NCI-H2107 (cell line): ENCODE results near the gene NEUROG1.

Source experiments
- DNase-seq: peaks from one replicate; lab custom pipeline; 2025; lab: John Stamatoyannopoulos, UW

The NEUROG1 gene

GRCh38 chr5:135564331-135564730 lies 28.6 kb upstream of the NEUROG1 start:
- DNase-seq = no peak

DNA sequence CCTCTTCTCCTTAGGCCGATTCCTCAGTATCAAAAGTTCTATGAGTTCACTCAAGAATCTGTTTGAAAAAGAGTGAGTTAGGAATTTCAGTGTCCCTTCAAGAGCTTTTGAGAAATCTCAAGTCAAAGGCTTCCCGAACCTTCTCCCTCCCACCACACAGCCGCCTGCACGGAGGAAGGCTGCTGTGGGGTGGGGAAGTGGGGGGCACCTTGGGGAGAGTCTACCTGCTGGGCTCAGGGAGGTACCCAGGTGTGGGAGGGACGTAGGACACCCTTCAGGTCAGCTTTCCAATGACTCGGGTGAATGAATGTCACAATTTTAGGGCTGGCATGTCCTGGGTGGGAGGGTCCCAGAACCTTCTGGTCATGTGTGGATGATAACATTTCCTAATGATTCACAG lies 25.5 kb upstream of the NEUROG1 start:
- no peak for DNase-seq

DNA sequence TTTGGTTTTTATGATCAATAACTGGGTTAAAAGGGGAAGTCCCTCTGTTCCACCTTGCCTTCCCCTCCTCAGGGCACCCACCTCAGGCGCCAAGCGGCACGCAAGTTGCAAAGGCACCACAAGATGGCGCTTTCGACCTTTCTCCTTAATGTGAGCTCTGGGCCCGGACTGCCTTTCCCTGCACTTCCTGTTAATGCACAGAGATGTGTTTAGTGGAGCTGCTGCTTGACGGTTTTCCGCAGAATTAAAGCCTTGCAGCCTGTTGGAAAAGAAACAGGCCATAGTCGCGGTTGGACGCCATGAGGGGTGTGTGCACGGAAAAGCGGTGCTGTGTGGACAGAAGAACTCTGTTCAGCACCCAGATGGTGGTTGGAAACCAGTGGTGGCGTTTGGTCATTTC lies 25.1 kb upstream of the NEUROG1 start:
- peak; percentile 50 for DNase-seq

DNA sequence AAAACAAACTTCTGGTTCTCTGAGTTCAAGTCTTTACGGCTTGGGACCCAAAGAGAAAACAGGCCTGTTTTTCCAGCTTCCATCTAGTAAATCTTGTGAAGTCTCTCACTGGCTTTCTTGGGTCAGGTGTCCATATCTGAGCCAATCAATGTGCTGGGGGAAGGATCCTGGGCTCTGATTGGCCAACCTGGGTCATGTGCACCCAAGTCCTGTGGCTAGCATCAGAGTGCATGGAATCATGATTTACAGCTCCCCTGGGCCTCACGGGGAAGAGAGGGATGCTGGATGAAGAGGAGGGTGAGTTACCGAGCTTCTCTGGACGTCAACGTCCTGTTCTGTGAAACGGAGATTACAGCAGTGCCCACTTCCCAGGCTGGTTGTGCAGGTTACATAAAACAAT lies 23.6 kb upstream of the NEUROG1 start:
- DNase-seq = no peak

GRCh38 chr5:135557076-135557838 lies 21.5 kb upstream of the NEUROG1 start:
- DNase-seq = no peak

DNA sequence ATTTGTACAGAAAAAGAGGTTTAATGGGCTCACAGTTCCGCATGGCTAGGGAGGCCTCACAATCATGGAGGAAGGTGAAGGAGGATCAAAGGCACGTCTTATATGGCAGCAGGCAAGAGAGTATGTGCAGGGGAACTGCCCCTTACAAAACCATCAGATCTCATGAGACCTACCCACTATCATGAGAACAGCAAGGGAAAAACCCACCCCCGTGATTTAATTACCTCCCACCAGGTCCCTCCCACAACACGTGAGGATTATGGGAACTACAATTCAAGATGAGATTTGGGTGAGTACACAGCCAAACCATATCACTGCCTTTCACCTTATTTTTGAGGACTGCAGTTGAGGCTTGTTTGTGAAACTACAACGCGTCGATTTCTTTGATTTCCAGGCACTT lies 20.9 kb upstream of the NEUROG1 start:
- no peak for DNase-seq

GRCh38 chr5:135555530-135555929 lies 19.8 kb upstream of the NEUROG1 start:
- no peak for DNase-seq

GRCh38 chr5:135553688-135554462 lies 18.1 kb upstream of the NEUROG1 start:
- DNase-seq = peak; percentile 22

DNA sequence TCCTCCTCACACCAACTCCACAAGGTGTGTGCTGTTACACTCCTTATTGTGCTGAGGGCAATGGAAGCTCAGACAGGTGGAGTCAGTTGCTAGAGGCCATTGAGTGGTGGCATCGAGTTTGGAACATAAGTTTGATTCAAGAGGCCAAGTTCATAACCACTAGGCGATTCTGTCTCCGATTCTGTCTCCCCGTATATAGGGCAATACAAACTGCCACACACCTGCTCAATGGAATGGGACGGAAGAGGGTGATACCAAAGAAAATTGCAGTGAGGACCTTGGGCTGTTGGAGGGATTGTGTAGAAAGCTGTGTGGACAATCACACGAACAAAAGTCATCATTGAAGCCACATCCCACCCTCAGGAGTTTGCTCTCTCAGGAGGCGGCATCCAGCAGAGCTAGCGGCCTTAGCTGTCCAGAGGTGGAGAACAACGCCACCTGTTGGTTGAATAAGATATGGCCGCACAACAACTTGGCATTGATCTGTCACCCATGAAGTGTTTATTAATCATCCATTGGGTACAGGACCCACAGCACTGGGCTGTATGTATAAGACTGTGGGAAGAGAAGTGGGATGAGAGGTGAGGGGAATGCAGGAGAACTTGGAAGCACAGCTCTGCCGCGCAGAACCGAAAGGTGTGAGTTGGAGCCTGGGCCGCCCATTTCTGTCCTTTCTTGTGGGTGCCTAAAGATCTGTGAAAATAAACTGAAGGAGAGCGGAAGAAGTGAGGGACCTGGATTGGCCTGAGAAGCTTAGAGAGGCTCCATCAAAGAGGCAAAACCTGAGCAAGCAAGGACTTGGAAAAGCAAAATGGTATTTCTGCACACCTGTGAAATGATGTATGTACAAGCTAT lies 16.1 kb upstream of the NEUROG1 start:
- peak; percentile 58 for DNase-seq

GRCh38 chr5:135549413-135549812 lies 13.6 kb upstream of the NEUROG1 start:
- DNase-seq = no peak

GRCh38 chr5:135547590-135548254 lies 12.0 kb upstream of the NEUROG1 start:
- peak; percentile 67 for DNase-seq

- no peak for DNase-seq
Measured at GRCh38 chr5:135546912-135547311, 11.1 kb upstream of the NEUROG1 start.

GRCh38 chr5:135546101-135546500 lies 10.3 kb upstream of the NEUROG1 start:
- DNase-seq = no peak

GRCh38 chr5:135545099-135545498 lies 9.3 kb upstream of the NEUROG1 start:
- DNase-seq = no peak

DNA sequence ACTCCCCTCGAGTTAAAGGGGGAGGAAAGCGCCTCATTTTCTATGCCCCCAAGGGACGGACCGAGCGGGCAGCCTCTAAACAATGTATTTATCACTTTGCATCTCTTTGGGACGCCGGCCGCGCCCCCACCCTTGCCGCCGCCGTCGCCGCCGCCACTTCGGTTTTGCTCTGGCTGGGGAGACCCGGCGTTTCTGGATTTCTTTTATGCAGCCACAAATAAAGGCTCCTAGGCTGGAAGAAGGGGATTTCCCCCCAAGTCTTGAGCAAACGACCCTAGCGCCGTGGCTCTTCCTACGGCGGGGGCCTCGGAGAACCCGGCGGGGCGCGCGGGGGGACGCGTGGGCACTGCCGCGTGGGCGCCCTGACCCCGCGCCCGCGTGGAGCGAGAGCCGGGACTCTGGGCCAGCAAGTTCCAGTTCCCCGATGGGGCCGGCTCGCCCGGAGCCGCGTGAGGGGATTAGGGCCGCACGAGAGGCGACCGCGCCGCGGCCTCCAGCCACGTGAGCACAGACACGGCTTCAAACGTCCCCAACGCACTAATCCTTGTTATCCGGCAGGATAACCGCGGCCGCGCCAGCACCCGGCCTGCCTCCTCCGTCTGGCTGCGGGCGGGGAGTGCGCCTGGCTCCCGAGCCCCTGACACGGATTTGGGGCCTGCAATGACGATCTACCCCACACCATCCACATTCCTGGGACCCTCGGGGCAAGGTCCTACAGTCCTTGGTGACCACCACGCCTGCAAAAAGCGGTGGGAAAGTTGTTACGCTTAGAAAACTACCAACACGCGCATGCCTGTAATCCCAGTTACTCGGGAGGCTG lies 7.9 kb upstream of the NEUROG1 start:
- DNase-seq = no peak

DNA sequence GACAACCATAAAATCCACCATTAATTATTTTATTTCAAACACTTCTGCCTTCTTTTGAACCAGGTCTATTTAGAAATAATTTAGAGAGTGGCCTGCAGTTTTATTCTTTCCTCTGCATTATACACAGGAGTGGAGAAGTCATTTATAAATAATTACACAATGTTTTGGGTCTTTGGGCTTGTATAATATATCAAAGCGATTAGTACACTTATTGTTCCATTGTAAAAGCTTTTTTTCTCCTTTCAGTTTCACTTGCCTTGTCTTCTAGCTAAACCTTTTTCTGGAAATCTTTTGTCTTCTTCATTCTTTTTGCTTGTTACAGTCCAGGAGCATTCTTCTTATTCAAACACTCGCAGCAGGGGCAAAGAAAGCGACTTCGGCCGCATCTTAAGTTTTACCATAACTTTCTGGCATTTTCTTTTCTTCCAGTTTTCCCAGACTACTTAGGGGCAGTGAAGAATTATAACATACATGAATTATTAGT lies 7.3 kb upstream of the NEUROG1 start:
- DNase-seq = no peak

DNA sequence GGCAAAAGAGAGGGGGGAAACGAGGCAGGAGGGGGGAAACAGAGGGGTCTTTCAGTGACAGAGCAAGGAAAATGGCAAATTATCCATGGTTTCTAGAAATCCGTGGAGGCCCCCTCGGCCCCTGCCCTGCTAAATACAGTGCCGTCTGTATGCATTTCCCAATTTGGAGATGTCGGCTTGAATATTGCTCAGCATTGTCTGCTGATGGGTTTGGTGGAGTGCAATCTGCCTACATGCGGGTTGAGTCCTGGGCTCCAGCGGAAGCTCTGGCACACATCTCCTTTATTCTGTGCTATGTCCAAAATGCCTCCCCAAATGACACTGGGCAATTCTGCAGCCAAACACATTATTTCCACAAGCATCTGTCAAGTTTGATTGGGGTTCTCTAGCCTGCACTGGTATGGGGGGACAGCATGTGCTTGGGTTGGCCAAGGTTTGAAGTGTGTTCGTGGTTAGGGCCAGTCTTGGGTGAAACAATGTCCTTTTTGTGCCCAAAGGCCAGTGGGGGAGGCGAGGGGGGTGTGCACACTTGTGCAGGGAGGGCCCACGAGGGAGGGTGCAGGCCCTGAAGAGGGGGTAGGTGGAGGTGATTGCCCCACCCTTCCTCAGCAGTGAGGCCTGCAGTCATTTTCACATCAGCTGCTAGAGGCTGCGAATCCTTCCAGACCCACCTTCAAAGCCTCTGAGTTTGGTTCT lies 6.2 kb upstream of the NEUROG1 start:
- no peak for DNase-seq

- DNase-seq = no peak
Measured at GRCh38 chr5:135539430-135540005, 3.8 kb upstream of the NEUROG1 start.

GRCh38 chr5:135538261-135538660 lies 2.5 kb upstream of the NEUROG1 start:
- no peak for DNase-seq

GRCh38 chr5:135537745-135538144 lies 2.0 kb upstream of the NEUROG1 start:
- no peak for DNase-seq
